HEK293T (cell line): ENCODE measurements around the gene THAP7.

Source experiments
- CTCF ChIA-PET: fragments of 350-600 bp; formaldehyde crosslinking; extraction: SDS; loops from one replicate; lab custom pipeline; 2021; ENCODE audit warnings: antibody characterized with exemption, inconsistent platforms; lab: Yijun Ruan, JAX
- POLR2A ChIA-PET: fragments of 350-600 bp; formaldehyde crosslinking; extraction: SDS; loops from one replicate; lab custom pipeline; 2020; ENCODE audit warnings: antibody characterized with exemption, inconsistent platforms; lab: Yijun Ruan, JAX
- DNase-seq: peaks from one replicate; pipeline ENCODE4 v3.0.0; 2012; ENCODE audit warnings: mixed read lengths; ENCODE audit errors: extremely low spot score
- ARNT ChIP-seq: fragments of 450-650 bp; IDR thresholded peaks from 2 replicates; pipeline ENCODE4 v1.6.1; 2017; ENCODE audit warnings: mild to moderate bottlenecking
- BHLHE40 ChIP-seq: fragments of 450-650 bp; IDR thresholded peaks from 2 replicates; pipeline ENCODE4 v1.6.1; 2016; ENCODE audit warnings: mild to moderate bottlenecking, moderate library complexity, borderline replicate concordance
- CTBP1 ChIP-seq: fragments of 450-650 bp; IDR thresholded peaks from 2 replicates; pipeline ENCODE4 v1.6.1; 2016; ENCODE audit warnings: borderline replicate concordance
- ELF4 ChIP-seq: fragments of 450-650 bp; IDR thresholded peaks from 2 replicates; pipeline ENCODE4 v1.6.1; 2017; ENCODE audit warnings: antibody characterized with exemption
- FOXA1 ChIP-seq: fragments of 450-650 bp; IDR thresholded peaks from 2 replicates; pipeline ENCODE4 v1.6.1; 2016; ENCODE audit warnings: mild to moderate bottlenecking
- FOXK2 ChIP-seq: fragments of 450-650 bp; IDR thresholded peaks from 2 replicates; pipeline ENCODE4 v1.6.1; 2016; ENCODE audit warnings: mild to moderate bottlenecking
- FOXM1 ChIP-seq: fragments of 450-650 bp; IDR thresholded peaks from 2 replicates; pipeline ENCODE4 v1.6.1; 2017; ENCODE audit warnings: mild to moderate bottlenecking, borderline replicate concordance
- HDGF ChIP-seq: fragments of 450-650 bp; IDR thresholded peaks from 2 replicates; pipeline ENCODE4 v1.6.1; 2017; ENCODE audit warnings: antibody characterized with exemption, borderline replicate concordance
- L3MBTL2 ChIP-seq: fragments of 450-650 bp; conservative IDR thresholded peaks from 2 replicates; pipeline ENCODE4 v1.6.1; 2016; ENCODE audit warnings: mild to moderate bottlenecking
- LEF1 ChIP-seq: fragments of 450-650 bp; IDR thresholded peaks from 2 replicates; pipeline ENCODE4 v1.6.1; 2017; ENCODE audit warnings: mild to moderate bottlenecking, borderline replicate concordance
- NFRKB ChIP-seq: fragments of 450-650 bp; IDR thresholded peaks from 2 replicates; pipeline ENCODE4 v1.6.1; 2016; ENCODE audit warnings: mild to moderate bottlenecking, moderate library complexity
- SP1 ChIP-seq: fragments of 450-650 bp; IDR thresholded peaks from 2 replicates; pipeline ENCODE4 v1.6.1; 2017
- SUZ12 ChIP-seq: fragments of 450-650 bp; IDR thresholded peaks from 2 replicates; pipeline ENCODE4 v1.6.1; 2016; ENCODE audit warnings: mild to moderate bottlenecking
- TARDBP ChIP-seq: fragments of 450-650 bp; IDR thresholded peaks from 2 replicates; pipeline ENCODE4 v1.6.1; 2016
- ZNF384 ChIP-seq: fragments of 450-650 bp; IDR thresholded peaks from 2 replicates; pipeline ENCODE4 v1.6.1; 2016
- TF ChIP-seq, protein P1 (sequence below): fragments of 450-650 bp; IDR thresholded peaks from 2 replicates; pipeline ENCODE4 v1.6.1; 2016

The THAP7 gene

DNA sequence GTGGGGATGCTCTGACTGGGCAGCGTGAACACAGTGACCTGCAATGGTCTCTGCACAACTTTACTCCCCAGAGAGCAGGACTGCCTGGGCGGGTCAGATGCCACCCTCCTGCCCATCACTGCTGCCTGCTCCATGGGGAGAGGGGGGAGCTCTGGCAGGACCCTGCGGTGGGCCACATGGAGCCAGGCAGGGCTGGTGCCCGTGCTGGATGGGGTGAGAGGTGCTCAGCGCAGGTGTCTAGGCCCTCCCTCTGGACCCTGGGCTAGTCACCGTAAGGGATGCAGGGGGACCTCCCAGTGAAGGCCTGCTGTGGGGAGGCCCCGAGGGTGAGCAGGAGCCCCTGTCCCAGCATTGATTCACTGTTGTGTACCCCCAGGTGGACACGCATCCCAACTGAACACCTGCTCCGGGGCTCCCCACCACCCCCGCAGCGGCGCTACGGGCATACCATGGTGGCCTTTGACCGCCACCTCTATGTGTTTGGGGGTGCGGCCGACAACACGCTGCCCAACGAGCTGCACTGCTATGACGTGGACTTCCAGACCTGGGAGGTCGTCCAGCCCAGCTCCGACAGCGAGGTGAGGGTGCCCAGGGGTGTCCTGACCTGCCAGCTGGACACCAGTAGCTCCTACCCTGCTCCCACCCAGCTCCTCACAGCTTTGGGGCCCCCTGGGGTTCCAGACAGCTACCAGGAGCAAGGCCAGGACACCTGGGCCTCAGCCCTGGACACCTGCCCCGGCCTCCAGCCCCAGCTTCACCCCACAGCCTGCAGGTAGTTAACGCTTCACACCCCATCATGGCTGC lies 10.5 kb downstream of the THAP7 start:
- no peak for DNase-seq
- ChIA-PET CTCF (no interaction called here), POLR2A (interaction anchor here (3.4 to 5.5 kb wide), 3 partner anchors 8 to 11 kb away, joined by 21 to 43 read pairs (median 28); partner anchors contain the start of genes LZTR1 and THAP7)
- TF ChIP-seq TARDBP, result no peak
- TF ChIP-seq CTBP1, result no peak
- TF ChIP-seq ZNF384, result no peak
- TF ChIP-seq FOXA1, result no peak
- TF ChIP-seq, protein P1, sequence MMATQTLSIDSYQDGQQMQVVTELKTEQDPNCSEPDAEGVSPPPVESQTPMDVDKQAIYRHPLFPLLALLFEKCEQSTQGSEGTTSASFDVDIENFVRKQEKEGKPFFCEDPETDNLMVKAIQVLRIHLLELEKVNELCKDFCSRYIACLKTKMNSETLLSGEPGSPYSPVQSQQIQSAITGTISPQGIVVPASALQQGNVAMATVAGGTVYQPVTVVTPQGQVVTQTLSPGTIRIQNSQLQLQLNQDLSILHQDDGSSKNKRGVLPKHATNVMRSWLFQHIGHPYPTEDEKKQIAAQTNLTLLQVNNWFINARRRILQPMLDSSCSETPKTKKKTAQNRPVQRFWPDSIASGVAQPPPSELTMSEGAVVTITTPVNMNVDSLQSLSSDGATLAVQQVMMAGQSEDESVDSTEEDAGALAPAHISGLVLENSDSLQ, result no peak
- no peak for TF ChIP-seq L3MBTL2

DNA sequence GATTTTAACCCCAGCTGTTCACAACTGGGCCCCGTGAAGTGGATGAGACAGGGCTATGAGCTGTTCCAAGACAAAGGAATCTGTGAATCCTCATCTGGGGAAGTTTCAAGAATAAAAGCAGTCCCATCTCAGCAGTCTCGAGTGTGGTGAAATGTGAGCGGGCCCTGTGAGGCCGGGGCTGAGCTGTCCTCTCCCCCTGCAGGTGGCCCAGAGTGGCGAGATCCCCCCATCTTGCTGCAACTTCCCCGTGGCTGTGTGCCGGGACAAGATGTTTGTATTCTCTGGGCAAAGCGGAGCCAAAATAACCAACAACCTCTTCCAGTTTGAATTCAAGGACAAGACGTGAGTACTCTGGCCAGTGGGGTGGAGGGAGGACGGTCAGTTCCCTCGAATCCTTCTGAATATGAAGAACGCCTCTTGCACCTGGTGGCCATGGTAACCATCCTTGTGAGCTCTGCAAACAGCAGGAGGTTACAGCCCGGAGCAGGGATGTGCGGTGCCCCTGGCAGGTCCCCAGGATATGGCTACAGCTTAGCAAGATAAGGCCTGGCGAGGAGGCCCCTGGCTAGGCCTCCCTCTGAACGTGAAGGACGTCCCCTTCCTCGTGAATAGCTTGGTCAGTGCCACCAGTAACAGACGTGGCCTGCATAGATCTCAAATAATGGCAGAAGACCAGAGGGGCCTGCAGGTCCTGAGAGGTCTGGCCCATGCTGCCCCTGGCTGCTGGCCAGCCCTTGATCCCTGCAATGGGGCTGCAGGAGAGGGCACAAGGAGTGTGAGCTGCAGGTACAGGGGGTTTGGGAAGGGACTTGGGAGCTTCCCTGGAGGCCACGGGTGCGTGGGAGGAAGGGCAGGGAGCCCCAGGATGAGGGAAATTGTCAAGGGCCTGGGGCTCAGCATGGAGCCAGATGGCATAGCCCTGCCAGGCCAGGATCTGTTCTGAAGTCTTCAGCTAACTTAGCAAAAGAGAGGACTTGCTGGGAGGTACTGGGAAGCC lies 11.4 kb downstream of the THAP7 start:
- TF ChIP-seq BHLHE40, result no peak
- TF ChIP-seq NFRKB, result no peak
- no peak for TF ChIP-seq LEF1
- CTCF ChIA-PET, result no interaction called here
- POLR2A ChIA-PET, result interaction anchor here (3.4 to 5.5 kb wide), 3 partner anchors 9 to 12 kb away, joined by 21 to 43 read pairs (median 28); partner anchors contain the start of genes LZTR1 and THAP7
- DNase-seq, result no peak

DNA sequence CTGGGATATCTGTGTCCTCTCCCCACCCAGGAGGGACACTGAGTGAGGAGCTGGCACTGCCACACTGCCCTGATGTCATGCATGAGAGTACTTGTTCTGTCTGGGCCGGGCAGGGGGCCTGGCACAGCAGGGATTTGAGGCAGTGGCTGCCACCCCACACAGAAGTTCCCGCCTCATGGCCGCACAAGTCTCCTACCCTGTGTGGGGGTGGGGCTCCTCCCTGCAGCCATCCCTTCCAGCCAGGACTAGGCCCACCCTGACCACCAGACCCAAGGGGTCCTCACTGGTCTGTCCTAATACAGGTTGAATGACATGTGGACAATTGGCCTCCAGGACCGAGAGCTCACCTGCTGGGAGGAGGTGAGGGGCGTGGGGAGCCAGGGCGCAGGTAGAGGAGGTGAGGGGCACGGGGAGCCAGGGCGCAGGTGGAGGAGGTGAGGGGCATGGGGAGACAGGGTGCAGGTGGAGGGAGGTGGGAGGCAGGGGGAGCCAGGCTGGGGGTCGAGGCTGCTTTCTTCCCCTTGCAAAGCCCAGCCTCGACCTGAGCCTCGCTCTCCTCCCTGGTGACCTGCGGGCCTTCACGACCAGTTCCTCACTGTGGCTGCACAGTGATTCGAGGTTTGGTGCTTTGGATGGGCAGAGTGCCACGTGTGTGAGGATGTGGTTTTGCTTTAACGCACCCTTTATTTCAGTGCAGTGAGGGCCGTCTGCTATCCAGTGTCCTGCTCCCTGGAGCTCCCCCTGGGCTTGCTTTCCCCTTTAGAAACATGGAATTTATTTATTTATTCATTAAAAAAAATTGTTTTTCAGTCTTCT lies 12.4 kb downstream of the THAP7 start:
- ChIA-PET CTCF (no interaction called here), POLR2A (interaction anchor here (3.4 to 5.5 kb wide), 3 partner anchors 8 to 13 kb away, joined by 21 to 43 read pairs (median 28); partner anchors contain the start of genes LZTR1 and THAP7)
- no peak for DNase-seq
- TF ChIP-seq HDGF, result no peak
- TF ChIP-seq FOXK2, result no peak
- TF ChIP-seq FOXM1, result no peak
- TF ChIP-seq ARNT, result no peak
- no peak for TF ChIP-seq SP1
- no peak for TF ChIP-seq ELF4
- no peak for TF ChIP-seq L3MBTL2
- TF ChIP-seq ZNF384, result no peak
- TF ChIP-seq BHLHE40, result no peak
- no peak for TF ChIP-seq LEF1
- TF ChIP-seq, protein P1, result no peak
- no peak for TF ChIP-seq NFRKB
- TF ChIP-seq TARDBP, result no peak
- no peak for TF ChIP-seq FOXA1
- no peak for TF ChIP-seq CTBP1
- no peak for TF ChIP-seq SUZ12

DNA sequence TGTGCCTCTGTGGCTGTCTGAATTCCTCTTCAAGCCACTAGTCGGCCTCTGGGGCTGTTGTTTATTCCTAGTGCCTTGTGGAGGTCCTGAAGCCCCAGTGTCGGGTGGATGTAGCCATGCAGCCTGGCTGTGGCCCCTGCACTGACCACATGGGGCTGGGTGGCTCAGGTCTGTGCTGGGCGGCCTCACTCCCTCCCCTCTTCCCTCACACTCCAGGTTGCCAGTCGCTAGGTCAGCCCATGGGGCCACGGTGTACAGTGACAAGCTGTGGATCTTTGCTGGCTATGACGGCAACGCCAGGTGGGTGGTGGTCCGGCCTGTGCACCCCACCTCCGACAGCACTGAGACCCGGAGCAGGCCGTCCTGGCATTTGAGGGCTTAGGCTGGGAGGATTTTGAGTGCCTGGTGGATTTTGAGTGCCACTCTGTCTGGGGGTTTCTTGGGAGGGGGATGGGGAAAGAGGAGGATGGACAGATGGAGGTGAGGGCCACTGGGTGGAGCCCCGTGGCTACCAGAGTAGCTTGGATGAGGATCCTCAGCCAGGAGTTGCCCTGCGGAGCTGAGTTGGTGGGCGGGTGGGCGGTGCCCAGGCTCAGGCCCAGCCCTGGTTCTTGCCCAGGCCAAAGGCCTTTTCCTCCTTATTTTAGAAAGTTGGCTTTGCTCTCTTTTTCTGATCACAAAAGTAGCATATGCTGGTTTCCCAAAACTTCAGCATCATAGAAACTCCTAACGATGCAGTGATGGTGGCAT lies 13.2 kb downstream of the THAP7 start:
- TF ChIP-seq L3MBTL2, result no peak
- CTCF ChIA-PET, result no interaction called here
- POLR2A ChIA-PET, result interaction anchor here (1.4 to 5.5 kb wide), 4 partner anchors 7 to 14 kb away, joined by 3 to 43 read pairs (median 24); partner anchors contain the start of genes LZTR1 and THAP7
- no peak for DNase-seq

DNA sequence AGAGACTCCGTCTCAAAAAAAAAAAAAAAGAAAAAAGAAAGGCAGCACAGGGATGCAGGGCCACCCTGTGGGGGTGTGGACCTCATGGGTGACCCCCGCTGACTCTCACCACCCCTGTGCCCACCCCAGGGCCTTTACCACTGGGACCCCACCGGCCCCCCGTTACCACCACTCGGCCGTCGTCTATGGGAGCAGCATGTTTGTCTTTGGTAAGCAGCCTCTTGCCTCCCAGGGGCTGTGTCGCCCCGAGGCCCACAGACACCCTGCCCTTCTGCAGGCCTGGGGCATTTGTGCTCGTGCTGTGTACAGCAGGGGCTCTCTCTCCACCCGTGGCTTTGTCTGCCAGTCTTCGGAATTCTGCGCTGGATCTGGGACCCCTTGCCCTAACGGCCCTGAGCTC lies 14.5 kb downstream of the THAP7 start:
- ChIA-PET POLR2A (interaction anchor here (1.4 to 2.4 kb wide), 2 partner anchors 10 to 15 kb away, joined by 3 to 5 read pairs; partner anchors contain the start of gene THAP7), CTCF (no interaction called here)
- TF ChIP-seq SP1 (no peak), FOXM1 (no peak), FOXK2 (no peak), LEF1 (no peak), HDGF (no peak), SUZ12 (no peak), ARNT (no peak)
- TF ChIP-seq, protein P1, result no peak
- no peak for DNase-seq
